IMR-90 (cell line): ENCODE measurements around the gene HSPG2. TPM values are rescaled to one million over a fixed set of nuclear protein-coding genes. Genes with fewer than 3 reads are reported as not detected.

ENCODE experiments used
- ATAC-seq: fragments of 200-7000 bp; cut with Tn5 transposase; 2 replicates; pipeline ENCODE4 v1.9.1; 2020; ENCODE audit warnings: low read depth, mild to moderate bottlenecking, moderate library complexity
- BruUV-seq: library from RNA; stranded (reverse); fragments of 400-500 nt; replicated peaks from 2 replicates; lab custom pipeline; 2021; lab: Mats Ljungman, UMichigan
- CTCF ChIA-PET: fragments of 300-600 bp; formaldehyde crosslinking; extraction: SDS; loops from one replicate; lab custom pipeline; 2021; ENCODE audit warnings: antibody characterized with exemption; lab: Yijun Ruan, JAX
- POLR2A ChIA-PET: fragments of 300-600 bp; sonication (Branson Sonifier 250); formaldehyde crosslinking; loops from one replicate; lab custom pipeline; 2022; ENCODE audit warnings: antibody characterized with exemption; ENCODE audit not compliant: unreplicated experiment; lab: Charles Lee
- DNase-seq: peaks from one replicate; pipeline ENCODE4 v3.0.0; 2013
- H2AFZ ChIP-seq: replicated peaks from 2 replicates; pipeline ENCODE3; 2013; ENCODE audit warnings: low read length, mild to moderate bottlenecking; ENCODE audit not compliant: poor library complexity
- H2AK5ac ChIP-seq: 2 replicates; pipeline ENCODE4 v1.6.1; 2013; ENCODE audit warnings: low read depth, low read length, inconsistent platforms
- H2AK9ac ChIP-seq: replicated peaks from 2 replicates; pipeline ENCODE3; 2013; ENCODE audit warnings: mild to moderate bottlenecking, low read depth, low read length, moderate library complexity; ENCODE audit not compliant: poor library complexity
- H2BK120ac ChIP-seq: 2 replicates; pipeline ENCODE4 v1.6.1; 2013; ENCODE audit warnings: low read depth, low read length, inconsistent platforms
- H2BK15ac ChIP-seq: 3 replicates; pipeline ENCODE4 v1.6.1; 2013; ENCODE audit warnings: low read depth, low read length, inconsistent platforms
- H2BK20ac ChIP-seq: 2 replicates; pipeline ENCODE4 v1.6.1; 2013; ENCODE audit warnings: low read depth, mild to moderate bottlenecking, inconsistent platforms, low read length, moderate library complexity
- H2BK5ac ChIP-seq: 2 replicates; pipeline ENCODE4 v1.6.1; 2013; ENCODE audit warnings: mild to moderate bottlenecking, low read depth, low read length, inconsistent platforms; ENCODE audit not compliant: poor library complexity, severe bottlenecking
- H3K14ac ChIP-seq: replicated peaks from 2 replicates; pipeline ENCODE4 v1.6.1; 2013; ENCODE audit warnings: low read depth, low read length, inconsistent platforms
- H3K18ac ChIP-seq: 2 replicates; pipeline ENCODE4 v1.6.1; 2013; ENCODE audit warnings: low read depth, low read length, control low read depth
- H3K23ac ChIP-seq: 2 replicates; pipeline ENCODE4 v1.6.1; 2013; ENCODE audit warnings: low read depth, low read length, inconsistent platforms
- H3K27ac ChIP-seq: 2 replicates; pipeline ENCODE4 v1.5.1; 2013; ENCODE audit warnings: mild to moderate bottlenecking, control low read depth, low read length; ENCODE audit not compliant: insufficient read depth
- H3K27me3 ChIP-seq: 2 replicates; pipeline ENCODE4 v1.6.1; 2013; ENCODE audit warnings: low read length; ENCODE audit not compliant: control insufficient read depth, insufficient read depth
- H3K36me3 ChIP-seq: 2 replicates; pipeline ENCODE4 v1.6.1; 2013; ENCODE audit warnings: low read length, mixed read lengths; ENCODE audit not compliant: control insufficient read depth, insufficient read depth
- H3K4ac ChIP-seq: 2 replicates; pipeline ENCODE4 v1.6.1; 2013; ENCODE audit warnings: low read depth, low read length, inconsistent platforms
- H3K4me1 ChIP-seq: 2 replicates; pipeline ENCODE4 v1.6.1; 2013; ENCODE audit warnings: low read length, mixed read lengths; ENCODE audit not compliant: control insufficient read depth, insufficient read depth
- H3K4me2 ChIP-seq: 2 replicates; pipeline ENCODE4 v1.6.1; 2013; ENCODE audit warnings: low read depth, mild to moderate bottlenecking, control low read depth, low read length, moderate library complexity
- H3K4me3 ChIP-seq: 2 replicates; pipeline ENCODE4 v1.5.1; 2013; ENCODE audit warnings: low read depth, mild to moderate bottlenecking, control low read depth, low read length, moderate library complexity; ENCODE audit not compliant: insufficient read depth
- H3K56ac ChIP-seq: 2 replicates; pipeline ENCODE4 v1.6.1; 2013; ENCODE audit warnings: low read length, inconsistent platforms; ENCODE audit not compliant: insufficient read depth; ENCODE audit errors: extremely low read depth
- H3K79me1 ChIP-seq, 2 experiments: 2 replicates each; pipeline ENCODE4 v1.6.1; 2013; ENCODE audit warnings: low read length in 2 of 2, inconsistent platforms in 1 of 2, low read depth in 1 of 2
- H3K9ac ChIP-seq: 2 replicates; pipeline ENCODE4 v1.6.1; 2013; ENCODE audit warnings: low read depth, low read length, control low read depth
- H3K9me1 ChIP-seq: 2 replicates; pipeline ENCODE4 v1.6.1; 2013; ENCODE audit warnings: low read length, inconsistent platforms; ENCODE audit not compliant: insufficient read depth
- H3K9me3 ChIP-seq: 2 replicates; pipeline ENCODE4 v1.6.1; 2013; ENCODE audit warnings: low read length; ENCODE audit not compliant: control insufficient read depth, insufficient read depth
- H4K20me1 ChIP-seq: 2 replicates; pipeline ENCODE4 v1.6.1; 2013; ENCODE audit warnings: low read length, inconsistent platforms; ENCODE audit not compliant: insufficient read depth
- H4K5ac ChIP-seq: 2 replicates; pipeline ENCODE4 v1.6.1; 2013; ENCODE audit warnings: mild to moderate bottlenecking, low read depth, low read length, control low read depth
- H4K8ac ChIP-seq, 2 experiments: 2 replicates each; pipeline ENCODE4 v1.6.1; 2013; ENCODE audit warnings: low read depth in 2 of 2, low read length in 2 of 2, control low read depth in 1 of 2, inconsistent platforms in 1 of 2
- H4K91ac ChIP-seq: 2 replicates; pipeline ENCODE4 v1.6.1; 2013; ENCODE audit warnings: low read depth, low read length, inconsistent platforms; ENCODE audit not compliant: insufficient read depth
- CEBPB ChIP-seq: IDR thresholded peaks from 2 replicates; pipeline ENCODE4 v1.6.1; 2012; ENCODE audit warnings: low read depth, low read length, improper control_type of control experiment
- FOS ChIP-seq: fragments of 150-350 bp; IDR thresholded peaks from 2 replicates; pipeline ENCODE4 v1.6.1; 2016; ENCODE audit warnings: low read depth, low read length
- MAFK ChIP-seq: IDR thresholded peaks from 2 replicates; pipeline ENCODE4 v1.6.1; 2012; ENCODE audit warnings: low read depth, low read length, improper control_type of control experiment
- POLR2A ChIP-seq: IDR thresholded peaks from 2 replicates; pipeline ENCODE4 v1.6.1; 2012; ENCODE audit warnings: mild to moderate bottlenecking, low read depth, low read length
- RCOR1 ChIP-seq: IDR thresholded peaks from 2 replicates; pipeline ENCODE4 v1.6.1; 2012; ENCODE audit warnings: mild to moderate bottlenecking, low read length, improper control_type of control experiment; ENCODE audit not compliant: insufficient replicate concordance
- WGBS, 2 experiments: methylation state at CpG; one replicate each; pipeline versions ENCODE4 v1.1.5 to v1.1.7; 2013; ENCODE audit warnings: missing lambda C conversion rate in 2 of 2; ENCODE audit not compliant: insufficient read length in 1 of 2; ENCODE audit errors: extremely low coverage in 2 of 2; 5-methylcytosine and 5-hydroxymethylcytosine counted together
- dilution Hi-C: fragments of 300-500 bp; cut with HindIII; formaldehyde crosslinking; loops from one replicate; pipeline ENCODE4 v1.14.3; 2018; ENCODE audit warnings: low sequenced_read_pairs; ENCODE audit not compliant: unreplicated experiment
- in situ Hi-C: fragments of 300-500 bp; cut with MboI; formaldehyde crosslinking; loops from 3 replicates; pipeline ENCODE4 v1.14.3; 2019; ENCODE audit warnings: low sequenced_read_pairs, inconsistent platforms, mixed read lengths
- intact Hi-C: fragments of 100-400 bp; cut with micrococcal nuclease; formaldehyde crosslinking; loops from 2 replicates; pipeline ENCODE4 v1.10.0; 2022
- polyA plus RNA-seq, 3 experiments: library from polyadenylated mRNA; depleted of rRNA; stranded (reverse); fragments of >200 nt; gene quantifications; 2 replicates each; pipeline ENCODE4 v1.2.3, GENCODE V29; 2012; ENCODE audit warnings: low replicate concordance in 1 of 3
- total RNA-seq: library from RNA; depleted of rRNA; stranded (reverse); fragments of >200 nt; gene quantifications from 2 replicates; pipeline ENCODE4 v1.2.3, GENCODE V29; 2012

Gene HSPG2
- total and polyA plus RNA-seq, 2 of the 4 experiments (the other 2 are of a cell fraction), result 15.8 to 94.0 TPM

GRCh38 chr1:21952786-21953520, 15.8 kb upstream of the HSPG2 start:
- in situ Hi-C loops, result loop anchor here (25.0 kb wide), 1 partner anchor 241 kb away; no protein-coding TSS in a partner anchor

More at GRCh38 chr1:21952786-21953520, 15.8 kb upstream of the HSPG2 start:
- Histone ChIP-seq H3K9me3 (no peaks in the 10 kb centered on the region), H3K18ac (no peak overlapping the region), H3K27ac (no peak overlapping the region), H3K79me1 (no peaks in the 10 kb centered on the region), H4K91ac (no peak overlapping the region), H2BK5ac (no peak overlapping the region), H3K4me2 (no peak overlapping the region), H3K4me1 (peaks cover 11% of the 10 kb centered on the region), H3K27me3 (peaks cover 5% of the 10 kb centered on the region), H3K36me3 (no peaks in the 10 kb centered on the region), H3K4me3 (no peak overlapping the region), H3K9ac (no peak overlapping the region), H2AK5ac (no peak overlapping the region), H2BK15ac (no peak overlapping the region), H3K23ac (no peak overlapping the region), H3K14ac (no peak overlapping the region), H4K8ac (no peak overlapping the region), H3K4ac (no peak overlapping the region), H2BK120ac (no peak overlapping the region), H3K9me1 (no peaks in the 10 kb centered on the region), H3K56ac (no peak overlapping the region), H2AFZ (no peak overlapping the region), H4K20me1 (no peaks in the 10 kb centered on the region), H2AK9ac (peak overlapping the region; percentile 37), H2BK20ac (no peak overlapping the region), H4K5ac (no peak overlapping the region)
- no CpG with 5 or more reads among the region's 6 CpGs for WGBS, 2 experiments
- ChIA-PET POLR2A (no interaction called here), CTCF (no interaction called here)
- dilution Hi-C loops (no loop called here), intact Hi-C loops (no loop called here)
- BruUV-seq, result no TSS peak
- no peak for ATAC-seq
- DNase-seq, result no peak
- TF ChIP-seq POLR2A (no peak), FOS (no peak), RCOR1 (no peak), MAFK (no peak), CEBPB (no peak)
